Measurements from ENCODE around the gene CADM1. TPM values are rescaled to one million over a fixed set of nuclear protein-coding genes. Genes with fewer than 3 reads are reported as not detected.

The CADM1 gene
- total and polyA plus RNA-seq, 9 of the 15 experiments (the other 6 are each of a cell fraction or from before 2014, with no cell fraction given): 0.42 TPM; not detected in 8

- TF ChIP-seq CEBPG (CRISPR knock-in tag; IDR thresholded peaks at IDR 0.05) (no peak), CEBPG (tag; conservative IDR thresholded peaks at IDR 0.05 in 1 of 2, IDR thresholded peaks at IDR 0.05 in 1 of 2) (no peak), KLF13 (tag; IDR thresholded peaks at IDR 0.05; ENCODE audit: borderline replicate concordance, low read depth) (no peak), SRSF7 (optimal IDR thresholded peaks at IDR 0.05; ENCODE audit: low read depth, low read length) (no peak), ZNF699 (CRISPR knock-in tag; IDR thresholded peaks at IDR 0.05; ENCODE audit: insufficient replicate concordance) (no peak), CTCF (IDR thresholded peaks at IDR 0.05 in 2 of 3, conservative IDR thresholded peaks at IDR 0.05 in 1 of 3; ENCODE audit: insufficient read depth in 2 of 3, low read depth in 1 of 3, low read length in 3 of 3) (no peak)
These were observed 231.3 kb downstream of the CADM1 start (continued) for GRCh38 chr11:115272925-115273324.

GRCh38 chr11:115271643-115272042 is 232.6 kb downstream of the CADM1 start:
- H2AFZ ChIP-seq (ENCODE audit: low read depth, low read length): no peak overlapping the region
- H3K27me3 ChIP-seq (ENCODE audit: control insufficient read depth in 2 of 2, insufficient read depth in 2 of 2, low read length in 2 of 2): no peaks in the 10 kb centered on the region
- H3K79me2 ChIP-seq (ENCODE audit: control insufficient read depth, insufficient read depth, low read length): no peaks in the 10 kb centered on the region
- CTCF ChIA-PET (ENCODE audit: low intra/inter-chr PET ratio): no interaction called here
- no TSS peak for BruUV-seq (replicated peaks)
- intact Hi-C loops (cut with micrococcal nuclease): no loop called here
- H3K9me1 ChIP-seq (ENCODE audit: control insufficient read depth, insufficient read depth, low read length): no peaks in the 10 kb centered on the region
- POLR2A ChIA-PET: no interaction called here
- H3K27ac ChIP-seq (ENCODE audit: extremely low read depth, low read depth, low read length): no peak overlapping the region
- H3K9me3 ChIP-seq (replicated peaks; ENCODE audit: control insufficient read depth, insufficient read depth, low read depth, low read length): no peaks in the 10 kb centered on the region
- H3K36me3 ChIP-seq (ENCODE audit: control insufficient read depth, insufficient read depth, low read length): no peaks in the 10 kb centered on the region
- TF ChIP-seq DEAF1 (CRISPR knock-in tag; IDR thresholded peaks at IDR 0.05): no peak
- no peak for TF ChIP-seq ELF4 (CRISPR knock-in tag; IDR thresholded peaks at IDR 0.05)
- TF ChIP-seq HMGXB4 (CRISPR knock-in tag; IDR thresholded peaks at IDR 0.05): no peak
- H3K4me3 ChIP-seq: no peak overlapping the region
- DNase-seq (ENCODE audit: extremely low read depth in 1 of 4, low spot score in 3 of 4): no peak
- FAIRE-seq: no peak
- H3K4me2 ChIP-seq (ENCODE audit: insufficient read depth, low read length): no peak overlapping the region
- in situ Hi-C loops (cut with MboI): no loop called here
- no peak for ATAC-seq
- no peak overlapping the region for H3K9ac ChIP-seq (ENCODE audit: insufficient read depth in 1 of 2, low read depth in 2 of 2, low read length in 2 of 2)
- H4K20me1 ChIP-seq (replicated peaks; ENCODE audit: control insufficient read depth, insufficient read depth, low read length): no peaks in the 10 kb centered on the region
- H3K4me1 ChIP-seq (replicated peaks in 1 of 2; ENCODE audit: control insufficient read depth in 2 of 2, insufficient read depth in 2 of 2, low read length in 2 of 2): no peaks in the 10 kb centered on the region

Data from K562 (cell line).